Anterior cingulate cortex (tissue), 58 donors: Measurements from ENCODE around the gene GPR12.
"Not testable (repeated sequence)": the region's sequence is repeated elsewhere in the genome, so short reads cannot be mapped to it uniquely, and the experiment has no call there.

ENCODE experiments used
- DNase-seq, 58 donors: peaks; one replicate each; lab custom pipeline; 2025; lab: John Stamatoyannopoulos, UW

The GPR12 gene

DNA sequence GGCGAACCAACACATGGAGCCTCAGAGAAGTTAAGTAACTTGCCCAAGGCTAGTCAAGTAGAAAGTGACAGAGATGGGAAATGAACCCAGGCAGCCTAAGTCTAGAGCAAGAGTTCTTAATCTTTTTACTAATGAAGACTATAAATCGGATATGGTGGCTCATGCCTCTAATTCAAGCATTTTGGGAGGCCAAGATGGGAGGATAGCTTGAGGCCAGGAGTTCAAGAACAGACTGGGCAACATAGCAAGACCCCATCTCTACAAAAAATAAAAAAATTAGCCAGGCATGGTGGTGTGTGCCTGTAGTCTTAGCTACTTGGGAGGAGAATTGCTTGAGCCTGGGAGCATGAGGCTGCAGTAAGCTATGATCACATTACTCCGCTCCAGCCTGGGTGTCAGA, 10.7 kb downstream of the GPR12 start:
- DNase-seq = no peak

DNA sequence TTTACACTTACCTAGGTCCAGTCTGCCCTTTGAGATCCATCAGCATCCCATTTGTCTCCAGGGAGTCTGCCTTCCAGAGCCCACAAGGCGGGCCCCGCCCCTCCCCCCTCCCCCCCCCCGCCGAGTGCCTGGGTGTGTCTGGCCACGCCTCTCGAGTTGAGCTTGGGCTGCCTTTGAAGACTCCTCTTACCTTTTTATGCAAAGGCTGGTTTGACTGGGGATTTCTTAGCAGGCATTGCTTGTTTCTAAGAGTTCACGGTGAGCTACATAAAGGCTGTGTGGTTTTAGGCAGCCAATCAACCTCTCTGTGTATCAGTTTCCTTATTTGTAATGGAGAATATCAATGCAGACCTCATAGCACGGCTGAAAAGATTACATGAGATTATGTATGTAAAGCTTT, 11.3 kb downstream of the GPR12 start:
- DNase-seq = no peak

DNA sequence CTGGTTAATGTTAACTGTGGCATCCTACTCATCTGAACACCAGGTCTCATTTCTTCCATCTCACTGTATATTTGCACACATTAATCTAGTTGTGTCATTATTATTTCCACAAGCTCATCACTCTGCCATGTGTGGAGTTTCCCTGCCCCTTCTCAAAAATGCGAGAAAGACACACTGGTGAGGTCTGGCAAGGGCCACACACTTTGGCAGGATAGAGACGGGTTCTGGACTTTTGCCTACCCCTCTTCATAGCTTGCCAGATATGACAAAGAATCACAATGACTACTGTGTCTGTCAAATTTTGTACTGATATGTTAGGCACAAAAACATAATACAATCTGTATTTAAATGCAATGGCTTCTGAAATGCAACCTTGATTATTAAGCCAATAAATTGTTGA, 12.9 kb downstream of the GPR12 start:
- DNase-seq = no peak

DNA sequence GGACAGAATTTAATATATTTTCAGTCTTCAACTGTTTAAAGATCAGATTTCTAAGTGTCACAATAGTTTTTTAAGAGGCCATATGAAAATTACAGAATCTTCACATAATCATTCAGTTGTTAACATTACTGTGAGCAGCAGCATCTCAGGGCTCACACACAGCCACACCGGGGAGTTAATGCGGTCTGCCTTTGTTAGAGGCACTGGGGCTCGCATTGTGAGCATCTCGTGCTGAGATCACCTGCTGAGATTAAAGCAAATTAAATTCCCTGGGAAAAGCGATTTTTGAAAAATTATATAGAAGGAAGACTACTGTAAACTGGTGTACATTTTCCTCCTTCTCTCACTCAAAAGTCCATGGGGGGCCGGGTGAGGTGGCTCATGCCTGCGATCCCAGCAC, 16.6 kb downstream of the GPR12 start:
- no peak for DNase-seq

DNA sequence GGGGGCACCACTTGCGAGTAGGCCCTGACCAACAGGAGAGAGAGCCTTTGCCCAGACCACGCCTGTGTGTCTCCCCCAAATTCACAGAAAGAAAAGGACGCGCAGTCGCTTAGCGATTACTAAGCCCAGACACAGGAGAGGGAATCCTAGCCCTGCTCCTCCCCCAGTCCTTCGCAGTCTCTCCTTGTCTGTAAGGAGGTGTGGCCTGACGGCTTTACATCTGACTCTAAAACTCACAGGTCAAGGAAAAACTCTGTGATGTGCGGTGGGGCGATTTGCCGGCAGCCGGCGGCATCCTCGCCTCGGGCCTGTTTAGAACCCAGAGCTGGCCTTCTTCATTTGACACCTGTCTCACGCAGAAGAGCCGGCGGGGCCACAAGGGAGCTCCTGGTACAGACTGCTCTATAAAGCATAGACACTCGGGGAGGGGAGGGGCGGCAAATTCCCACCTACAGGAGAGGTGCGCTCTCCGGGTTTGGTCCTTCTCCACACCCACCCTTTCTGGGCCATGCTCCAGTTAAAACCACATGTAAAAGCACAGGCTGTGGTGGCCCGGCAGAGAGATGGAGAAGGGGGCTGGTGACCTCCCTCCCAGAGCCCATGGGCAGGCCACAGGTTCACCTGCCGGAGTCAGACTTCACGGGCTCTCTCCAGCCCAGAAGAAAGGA, 17.8 kb downstream of the GPR12 start:
- no peak for DNase-seq

DNA sequence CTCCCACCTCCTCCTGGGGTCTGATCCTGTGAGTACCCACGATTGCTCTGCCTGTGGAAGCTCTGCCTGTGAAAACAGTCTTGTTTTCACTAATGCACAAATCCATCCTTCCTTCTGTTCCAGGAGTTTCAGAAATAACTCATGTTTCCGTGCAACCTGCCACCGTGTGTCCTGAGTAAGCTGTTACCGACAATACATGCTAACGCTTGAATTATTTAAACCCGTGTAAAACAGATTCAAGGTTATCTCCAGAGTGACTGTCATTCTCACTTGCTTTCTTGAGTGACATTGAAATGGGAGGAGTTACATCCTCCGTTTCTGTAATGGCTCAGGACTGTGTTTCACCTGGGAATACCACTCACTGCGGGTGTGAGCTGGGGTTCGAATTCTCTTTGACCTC, 24.9 kb downstream of the GPR12 start:
- DNase-seq = no peak

DNA sequence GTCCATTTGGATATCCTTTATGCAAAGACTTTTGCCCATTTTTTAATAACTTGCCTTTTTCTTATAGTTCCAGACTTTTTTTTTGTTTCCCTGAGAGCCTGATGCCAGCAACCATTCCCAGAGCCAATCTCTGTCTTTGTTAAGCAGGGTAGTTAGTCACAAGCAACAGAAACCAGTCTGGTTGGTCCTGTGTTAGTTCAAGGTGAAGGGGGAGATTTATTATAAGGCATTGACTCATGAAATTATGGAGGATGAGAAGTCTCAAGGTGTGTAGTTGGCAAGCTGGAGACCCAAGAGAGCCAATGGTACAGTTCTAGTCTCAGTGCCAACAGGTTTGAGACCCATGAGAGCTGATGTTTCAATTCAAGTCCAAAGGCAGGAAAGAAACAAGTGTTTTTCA, 33.0 kb downstream of the GPR12 start:
- no peak for DNase-seq

DNA sequence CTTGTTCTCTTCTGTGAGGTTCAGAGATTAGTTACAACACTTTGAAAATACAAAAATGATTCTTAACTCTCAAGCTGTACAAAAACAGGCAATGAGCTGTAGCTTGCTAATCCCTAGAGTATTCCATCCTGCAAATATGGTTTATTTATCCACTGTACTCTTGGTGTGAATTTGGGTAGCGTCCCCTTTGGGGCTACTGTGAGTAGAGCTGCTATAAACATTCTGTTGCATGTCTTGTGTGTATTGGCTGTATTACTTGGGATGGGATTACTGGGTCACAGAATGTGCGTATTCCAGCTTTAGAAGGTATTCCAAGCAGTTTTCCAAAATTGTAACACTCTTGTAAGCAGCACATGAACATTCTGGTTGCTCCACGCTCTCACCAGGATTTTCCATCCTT, 33.5 kb downstream of the GPR12 start:
- no peak for DNase-seq

DNA sequence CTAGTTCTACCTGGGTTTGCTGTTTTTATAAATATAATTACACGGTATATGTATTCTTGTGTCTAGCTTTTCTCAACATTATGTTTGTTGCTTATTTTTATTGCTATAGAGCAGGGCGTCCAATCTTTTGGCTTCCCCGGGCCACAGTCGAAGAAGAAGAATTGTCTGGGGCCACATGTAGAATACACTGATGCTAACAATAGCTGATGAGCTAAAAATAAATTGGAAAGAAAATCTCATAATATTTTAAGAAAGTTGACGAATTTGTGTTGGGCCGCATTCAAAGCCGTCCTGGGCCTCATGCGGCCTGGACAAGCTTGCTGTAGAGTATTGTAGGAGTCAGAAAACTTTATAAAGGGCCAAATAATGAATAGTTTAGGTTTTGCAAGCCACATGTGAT, 33.9 kb downstream of the GPR12 start:
- DNase-seq = no peak

DNA sequence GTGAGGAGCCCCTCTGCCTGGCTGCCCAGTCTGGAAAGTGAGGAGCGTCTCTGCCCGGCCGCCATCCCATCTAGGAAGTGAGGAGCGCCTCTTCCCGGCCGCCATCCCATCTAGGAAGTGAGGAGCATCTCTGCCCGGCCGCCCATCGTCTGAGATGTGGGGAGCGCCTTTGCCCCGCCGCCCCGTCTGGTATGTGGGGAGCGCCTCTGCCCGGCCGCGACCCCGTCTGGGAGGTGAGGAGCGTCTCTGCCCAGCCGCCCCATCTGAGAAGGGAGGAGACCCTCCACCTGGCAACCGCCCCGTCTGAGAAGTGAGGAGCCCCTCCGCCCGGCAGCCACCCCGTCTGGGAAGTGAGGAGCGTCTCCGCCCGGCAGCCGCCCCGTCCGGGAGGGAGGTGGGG, 37.0 kb downstream of the GPR12 start:
- not testable (repeated sequence) for DNase-seq

DNA sequence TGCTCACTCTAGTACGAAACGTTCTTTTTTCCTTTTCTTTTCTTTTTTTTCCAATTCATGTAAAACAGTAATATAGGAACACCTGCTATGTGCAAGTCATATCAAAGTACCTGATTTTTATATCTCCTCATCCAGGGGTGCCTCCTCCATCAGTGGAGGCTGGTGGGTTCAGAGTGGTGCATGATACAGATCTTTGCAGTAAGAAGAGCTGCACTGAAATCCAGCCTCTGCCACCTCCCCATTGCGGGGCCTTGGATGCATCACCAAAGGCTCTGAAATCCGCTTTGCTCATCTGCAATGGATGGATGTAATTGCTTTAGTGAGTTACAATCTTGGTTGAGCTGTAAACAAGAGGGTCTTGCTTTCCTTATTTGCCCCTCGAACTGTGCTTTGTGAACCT, 38.3 kb downstream of the GPR12 start:
- peak in 2 of 58 donors; percentile 4 to 31 for DNase-seq

DNA sequence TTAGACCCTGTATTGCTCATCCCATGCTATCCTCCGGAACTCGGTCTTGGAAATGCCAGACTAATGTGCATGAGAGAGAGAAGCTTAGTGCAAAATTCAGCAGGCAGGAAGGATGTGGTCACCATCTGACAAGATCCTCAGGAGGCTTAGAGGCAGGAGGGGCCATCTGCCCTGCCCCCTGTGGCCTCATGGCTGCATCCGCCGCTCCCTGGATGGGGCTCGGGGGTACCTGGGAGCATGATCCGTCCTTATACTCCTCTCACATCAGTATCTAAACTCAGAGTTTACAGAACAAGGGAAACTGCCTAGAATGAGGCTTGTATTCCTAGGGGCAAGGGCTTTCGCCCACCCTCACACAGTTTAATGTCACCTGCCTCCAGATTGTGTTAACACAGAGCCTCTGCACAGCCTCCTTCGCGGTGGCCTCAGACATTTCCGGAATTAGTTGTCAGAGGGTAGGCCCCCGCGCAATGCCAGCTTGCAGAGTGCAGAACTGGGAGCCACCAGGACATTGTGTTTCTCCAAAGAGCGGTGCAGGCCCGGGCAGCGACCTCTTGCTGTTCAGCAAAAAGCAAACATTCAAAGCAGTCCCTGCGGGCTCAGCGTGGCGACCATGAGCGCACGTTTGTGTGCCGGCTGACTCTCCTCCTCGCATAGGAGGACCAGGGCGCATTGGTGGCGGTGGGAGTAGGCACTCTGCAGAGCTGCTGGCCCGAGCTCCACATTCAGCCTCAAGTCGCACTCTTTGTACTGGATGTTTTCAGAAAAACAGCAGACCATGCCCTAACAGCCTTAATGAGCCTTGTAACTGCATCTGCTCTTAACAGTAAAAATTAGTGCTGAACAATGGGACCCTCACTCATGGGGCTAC, 39.1 kb downstream of the GPR12 start:
- peak in 22 of 58 donors; percentile 5 to 42 (median 18) for DNase-seq

DNA sequence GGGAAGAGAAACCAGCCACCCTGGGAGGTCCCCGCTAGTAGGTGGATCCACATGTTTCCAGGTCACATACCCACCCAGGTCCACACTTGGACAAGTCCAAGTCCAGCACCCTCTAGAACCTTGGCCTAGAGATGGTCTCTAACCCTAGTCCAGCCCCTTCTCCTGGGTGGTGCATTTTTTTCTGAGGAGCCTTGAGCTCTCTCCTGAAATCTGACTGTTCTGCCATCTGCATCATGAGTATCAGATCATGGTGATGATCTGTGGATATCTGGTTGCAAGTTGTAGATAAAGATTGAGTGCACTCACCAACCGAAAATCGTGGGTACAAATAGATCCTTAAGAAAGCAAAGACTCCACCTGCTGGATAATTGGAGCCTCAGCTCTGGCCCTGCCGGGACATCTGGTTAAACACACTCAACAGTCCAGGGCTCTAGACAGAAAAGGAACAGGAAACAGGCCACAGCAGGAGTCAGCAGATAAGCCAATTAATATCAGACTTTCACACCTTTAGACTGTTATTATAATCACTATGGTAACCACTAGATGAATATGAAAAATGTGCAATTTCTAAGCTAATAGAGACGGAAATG, 41.1 kb downstream of the GPR12 start:
- no peak for DNase-seq

DNA sequence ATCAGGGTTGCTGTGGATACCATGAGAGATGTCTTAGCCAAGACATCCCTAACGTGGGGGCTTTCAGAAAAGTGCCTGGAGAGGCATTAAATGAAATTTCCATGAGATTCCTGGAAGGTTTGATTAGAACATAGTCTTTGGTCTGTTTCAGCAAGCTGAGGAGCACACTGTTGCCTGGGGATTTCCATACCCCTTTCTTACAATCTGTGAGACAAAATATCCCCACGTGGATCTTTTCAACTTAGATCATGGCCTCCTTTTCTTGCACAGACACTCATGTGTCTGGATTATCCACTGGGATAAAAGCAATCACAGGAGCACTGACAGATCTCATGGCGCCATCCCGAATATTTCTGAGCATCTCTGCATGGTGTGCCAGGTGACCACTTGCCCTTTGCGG, 41.7 kb downstream of the GPR12 start:
- no peak for DNase-seq

DNA sequence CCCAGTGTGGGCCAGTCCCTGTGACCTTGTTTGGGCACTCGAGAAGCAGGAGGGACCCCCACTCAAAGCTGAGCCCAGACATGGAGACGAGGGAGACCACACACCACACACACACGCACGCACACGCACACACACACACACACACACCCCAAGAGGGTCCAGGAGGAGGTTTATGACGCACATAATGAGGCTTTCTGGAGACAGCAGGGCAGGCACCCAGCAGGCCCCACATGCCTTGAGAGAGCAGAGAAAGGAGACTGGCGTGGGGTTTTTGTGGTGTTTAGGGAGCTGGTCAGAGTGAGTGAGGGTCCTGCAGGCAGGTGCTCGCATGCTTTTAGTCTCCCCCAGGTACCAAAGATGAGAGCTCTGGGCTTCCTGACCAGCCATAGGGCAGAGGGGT, 42.4 kb downstream of the GPR12 start:
- DNase-seq = no peak

DNA sequence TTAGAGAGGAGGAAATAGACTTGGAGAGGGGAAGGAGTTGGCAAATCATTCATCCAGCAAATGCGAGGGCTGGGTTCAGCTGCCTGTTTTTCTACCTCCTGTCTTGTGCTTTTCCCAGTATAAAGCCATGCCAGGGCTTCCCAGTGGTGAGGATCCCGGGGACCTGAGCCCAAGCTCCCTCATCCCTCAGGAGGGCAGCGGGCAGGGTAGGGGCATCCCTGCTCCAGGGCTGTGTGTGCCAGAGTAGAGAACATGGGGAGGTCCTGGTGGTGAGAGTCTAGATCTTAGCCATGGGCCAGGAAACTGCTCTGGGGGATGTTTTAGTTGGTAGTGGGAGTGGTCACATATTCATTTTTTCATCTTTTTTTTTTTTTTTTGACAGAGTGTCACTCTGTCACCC, 43.6 kb downstream of the GPR12 start:
- DNase-seq = no peak

DNA sequence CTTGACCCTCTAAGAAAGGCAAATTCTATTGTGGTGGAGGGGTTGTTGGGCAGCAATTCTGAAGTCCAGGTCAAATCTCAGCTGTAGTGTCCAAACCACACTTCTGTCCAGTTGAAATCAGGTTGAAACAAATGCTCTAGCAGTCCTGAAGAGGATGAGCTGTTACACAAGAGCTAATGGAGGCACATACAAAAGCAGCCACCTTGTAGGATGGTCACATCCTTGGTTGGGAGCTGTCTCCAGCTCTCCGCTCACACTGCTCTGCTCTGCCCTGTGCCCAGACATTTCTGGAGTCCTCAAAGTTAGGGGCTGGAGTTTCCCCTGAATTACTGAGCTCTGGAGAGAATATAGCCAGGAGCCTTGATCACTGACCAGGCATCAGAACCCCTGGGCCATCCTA, 47.2 kb downstream of the GPR12 start:
- DNase-seq = no peak

DNA sequence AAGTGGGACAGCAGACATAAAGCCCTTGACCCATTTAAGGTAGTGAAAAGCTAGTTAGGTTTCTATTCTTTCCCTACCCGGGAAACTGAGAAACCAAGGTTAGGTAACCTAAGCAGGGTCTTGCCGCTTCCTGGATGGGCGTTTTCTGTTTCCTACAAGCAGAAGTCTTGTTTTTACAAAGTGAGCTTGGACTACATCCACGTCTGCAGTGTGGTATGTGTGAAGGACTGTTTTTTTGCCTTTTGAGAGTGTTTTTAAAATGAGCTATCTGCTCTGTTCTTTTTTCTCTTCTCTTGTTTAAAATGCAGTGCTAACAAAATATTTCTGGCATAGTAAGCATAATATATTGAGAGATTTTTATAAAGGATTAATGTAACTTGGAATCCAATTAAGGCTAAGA, 49.4 kb downstream of the GPR12 start:
- no peak for DNase-seq

DNA sequence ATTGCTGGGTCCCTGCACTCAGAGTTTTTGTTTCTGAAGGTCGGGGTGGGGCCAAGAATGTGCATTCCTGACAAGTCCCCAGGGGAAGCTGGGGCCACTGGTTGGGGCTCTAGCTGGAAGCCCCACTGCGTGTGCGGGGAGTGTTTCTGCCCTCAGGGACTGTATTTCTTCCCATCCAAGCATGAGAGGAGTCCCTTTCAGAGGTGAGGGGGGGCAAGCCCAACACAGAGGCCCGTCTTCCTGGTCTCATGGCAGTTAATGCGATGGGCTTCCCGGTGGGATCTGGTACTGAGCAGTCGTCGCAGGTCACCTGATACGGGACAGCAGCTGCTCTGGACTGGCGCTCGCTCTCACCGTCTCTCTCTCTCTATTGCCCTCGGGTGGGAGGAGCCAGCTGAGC, 50.4 kb downstream of the GPR12 start:
- no peak for DNase-seq

DNA sequence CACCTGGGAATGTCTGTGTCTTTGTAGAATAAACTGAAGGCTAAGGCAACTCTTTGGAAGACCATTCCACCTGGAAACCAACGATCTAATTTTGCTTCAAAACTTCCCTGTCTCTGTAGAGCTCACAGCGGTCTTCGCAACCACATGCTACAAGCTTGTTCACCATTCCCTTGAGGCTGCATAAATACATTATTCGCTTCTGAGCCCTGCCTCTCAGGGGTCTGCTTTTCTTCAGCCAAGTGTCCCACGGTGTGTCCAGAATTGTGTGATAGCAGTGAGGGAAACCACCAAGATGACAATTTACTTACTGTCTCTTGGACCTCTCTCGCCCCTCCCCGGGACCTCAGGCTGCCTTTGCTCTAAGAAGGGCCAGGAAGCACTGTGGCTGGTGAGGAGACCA, 51.1 kb downstream of the GPR12 start:
- no peak for DNase-seq

DNA sequence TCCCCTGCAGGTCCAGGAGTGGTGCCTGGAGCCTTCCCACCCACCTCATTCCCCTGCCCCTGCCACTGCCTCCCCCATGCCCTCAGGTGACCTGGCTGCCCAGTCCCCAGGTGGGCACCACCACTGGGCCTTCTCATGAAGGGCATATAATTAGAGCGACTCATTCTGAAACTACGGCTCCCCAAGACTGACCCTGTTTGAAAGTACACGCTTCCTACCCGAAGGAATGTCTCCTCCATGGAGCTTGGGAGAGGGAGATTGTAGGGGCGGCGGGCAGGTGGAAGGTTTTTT, 52.6 kb downstream of the GPR12 start:
- DNase-seq = no peak
